Upper lobe of right lung (tissue), 1 donor: ENCODE results near the gene FAM89B. TPM values are rescaled to one million over a fixed set of nuclear protein-coding genes. Genes with fewer than 3 reads are reported as not detected.

Source experiments
- ATAC-seq: fragments of 200-7000 bp; cut with Tn5 transposase; one replicate; pipeline ENCODE4 v1.9.1; 2020; ENCODE audit warnings: mild to moderate bottlenecking, moderate library complexity
- DNase-seq: peaks from one replicate; pipeline ENCODE4 v3.0.0-alpha.2; 2020
- H3K27ac ChIP-seq: fragments of 200-600 bp; one replicate; pipeline ENCODE4 v1.8.0; 2022
- H3K27me3 ChIP-seq: fragments of 200-600 bp; one replicate; pipeline ENCODE4 v1.8.0; 2022; ENCODE audit warnings: mild to moderate bottlenecking
- H3K36me3 ChIP-seq: fragments of 200-600 bp; one replicate; pipeline ENCODE4 v1.8.0; 2022
- H3K4me1 ChIP-seq: fragments of 200-600 bp; one replicate; pipeline ENCODE4 v1.8.0; 2022
- H3K4me3 ChIP-seq: fragments of 200-600 bp; one replicate; pipeline ENCODE4 v1.8.0; 2022; ENCODE audit warnings: mild to moderate bottlenecking
- H3K9me3 ChIP-seq: fragments of 200-600 bp; one replicate; pipeline ENCODE4 v1.8.0; 2022
- CTCF ChIP-seq: fragments of 200-600 bp; IDR thresholded peaks from one replicate; pipeline ENCODE4 v1.8.0; 2022; ENCODE audit warnings: antibody characterized with exemption
- intact Hi-C: fragments of 100-400 bp; cut with DNase I; formaldehyde crosslinking; loops from one replicate; pipeline ENCODE4 v1.11.0; 2022
- total RNA-seq: library from RNA; stranded (reverse); fragmentation: NEBNext Ultra II Directional; extraction: Animal tissue kit (Norgen Biotek cat#: 25700); gene quantifications from one replicate; pipeline ENCODE4 v1.2.1, GENCODE V29; 2021
- donor health status: DM: no; HTN: yes; CAD: no; lungs with severe emphysema.

Gene FAM89B
- total RNA-seq, 1 donor from 2014 or later: 44.1 TPM

GRCh38 chr11:65525546-65526480, 46.5 kb upstream of the FAM89B start:
- Histone ChIP-seq H3K4me1 (peaks cover 39% of the 10 kb centered on the region), H3K27me3 (no peaks in the 10 kb centered on the region), H3K36me3 (peaks cover 40% of the 10 kb centered on the region), H3K9me3 (no peaks in the 10 kb centered on the region), H3K4me3 (peak overlapping the region; percentile 97), H3K27ac (peak overlapping the region; percentile 94)
- DNase-seq (peak; percentile 61), ATAC-seq (no peak)
- TF ChIP-seq CTCF: no peak
- intact Hi-C loops: no loop called here

- DNase-seq (peak; percentile 63), ATAC-seq (no peak)
- no peaks in the 10 kb centered on the region for H3K9me3 ChIP-seq
- peaks cover 49% of the 10 kb centered on the region for H3K36me3 ChIP-seq
- H3K4me1 ChIP-seq: peaks cover 38% of the 10 kb centered on the region
- intact Hi-C loops: no loop called here
- H3K27ac ChIP-seq: no peak overlapping the region
- no peak overlapping the region for H3K4me3 ChIP-seq
- no peaks in the 10 kb centered on the region for H3K27me3 ChIP-seq
- no peak for TF ChIP-seq CTCF
Observed at GRCh38 chr11:65526744-65527143, 45.6 kb upstream of the FAM89B start.

GRCh38 chr11:65528819-65529350, 43.5 kb upstream of the FAM89B start:
- H3K27ac ChIP-seq: no peak overlapping the region
- H3K9me3 ChIP-seq: no peaks in the 10 kb centered on the region
- DNase-seq (no peak), ATAC-seq (no peak)
- intact Hi-C loops: no loop called here
- no peaks in the 10 kb centered on the region for H3K27me3 ChIP-seq
- no peak overlapping the region for H3K4me3 ChIP-seq
- peaks cover 71% of the 10 kb centered on the region for H3K36me3 ChIP-seq
- no peak for TF ChIP-seq CTCF
- H3K4me1 ChIP-seq: peaks cover 17% of the 10 kb centered on the region

- H3K27me3 ChIP-seq: no peaks in the 10 kb centered on the region
- peaks cover 10% of the 10 kb centered on the region for H3K4me1 ChIP-seq
- intact Hi-C loops: no loop called here
- H3K27ac ChIP-seq: no peak overlapping the region
- H3K36me3 ChIP-seq: peaks cover 75% of the 10 kb centered on the region
- DNase-seq (no peak), ATAC-seq (no peak)
- TF ChIP-seq CTCF: no peak
- no peaks in the 10 kb centered on the region for H3K9me3 ChIP-seq
- no peak overlapping the region for H3K4me3 ChIP-seq
Observed at GRCh38 chr11:65529475-65530156, 42.7 kb upstream of the FAM89B start.

- H3K27ac ChIP-seq: no peak overlapping the region
- no peak overlapping the region for H3K4me3 ChIP-seq
- no peak for DNase-seq
- ATAC-seq: no peak
- H3K4me1 ChIP-seq: peaks cover 10% of the 10 kb centered on the region
- H3K9me3 ChIP-seq: no peaks in the 10 kb centered on the region
- H3K27me3 ChIP-seq: no peaks in the 10 kb centered on the region
- intact Hi-C loops: no loop called here
- peaks cover 79% of the 10 kb centered on the region for H3K36me3 ChIP-seq
- peak; percentile 11 for TF ChIP-seq CTCF
Observed at GRCh38 chr11:65530157-65530496, 42.2 kb upstream of the FAM89B start.
